ENCODE data around the gene EPS8L1.
"Not testable (repeated sequence)": the region's sequence is repeated elsewhere in the genome, so short reads cannot be mapped to it uniquely, and the experiment has no call there.

The EPS8L1 gene

DNA sequence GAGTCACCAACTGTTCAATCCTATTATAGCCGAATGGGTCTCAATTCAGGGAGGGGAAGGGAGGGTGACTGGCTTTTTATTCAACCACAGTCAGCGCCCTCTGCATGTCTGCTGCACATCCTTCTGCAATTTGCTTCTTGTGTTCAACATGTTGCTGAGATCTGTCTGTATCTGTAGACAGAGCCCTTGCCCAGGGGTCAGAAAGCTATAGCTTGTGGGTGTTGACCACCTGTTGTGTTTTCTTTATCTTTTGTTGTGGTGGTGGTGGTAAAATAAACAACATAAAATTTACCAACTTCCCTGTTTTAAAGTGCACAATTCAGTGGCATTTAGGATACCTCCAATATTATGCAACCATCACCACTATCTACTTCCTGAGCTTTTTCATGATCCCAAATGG is 29.6 kb downstream of the EPS8L1 start:
- no peak overlapping the region for H3K4me3 ChIP-seq (replicated peaks; ENCODE audit: low read depth, low read length)
- TF ChIP-seq, protein P1, sequence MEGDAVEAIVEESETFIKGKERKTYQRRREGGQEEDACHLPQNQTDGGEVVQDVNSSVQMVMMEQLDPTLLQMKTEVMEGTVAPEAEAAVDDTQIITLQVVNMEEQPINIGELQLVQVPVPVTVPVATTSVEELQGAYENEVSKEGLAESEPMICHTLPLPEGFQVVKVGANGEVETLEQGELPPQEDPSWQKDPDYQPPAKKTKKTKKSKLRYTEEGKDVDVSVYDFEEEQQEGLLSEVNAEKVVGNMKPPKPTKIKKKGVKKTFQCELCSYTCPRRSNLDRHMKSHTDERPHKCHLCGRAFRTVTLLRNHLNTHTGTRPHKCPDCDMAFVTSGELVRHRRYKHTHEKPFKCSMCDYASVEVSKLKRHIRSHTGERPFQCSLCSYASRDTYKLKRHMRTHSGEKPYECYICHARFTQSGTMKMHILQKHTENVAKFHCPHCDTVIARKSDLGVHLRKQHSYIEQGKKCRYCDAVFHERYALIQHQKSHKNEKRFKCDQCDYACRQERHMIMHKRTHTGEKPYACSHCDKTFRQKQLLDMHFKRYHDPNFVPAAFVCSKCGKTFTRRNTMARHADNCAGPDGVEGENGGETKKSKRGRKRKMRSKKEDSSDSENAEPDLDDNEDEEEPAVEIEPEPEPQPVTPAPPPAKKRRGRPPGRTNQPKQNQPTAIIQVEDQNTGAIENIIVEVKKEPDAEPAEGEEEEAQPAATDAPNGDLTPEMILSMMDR (IDR thresholded peaks at IDR 0.05; ENCODE audit: low read depth, low read length, missing control alignments), result no peak
- DNase-seq (ENCODE audit: extremely low read depth, low read depth), result no peak

DNA sequence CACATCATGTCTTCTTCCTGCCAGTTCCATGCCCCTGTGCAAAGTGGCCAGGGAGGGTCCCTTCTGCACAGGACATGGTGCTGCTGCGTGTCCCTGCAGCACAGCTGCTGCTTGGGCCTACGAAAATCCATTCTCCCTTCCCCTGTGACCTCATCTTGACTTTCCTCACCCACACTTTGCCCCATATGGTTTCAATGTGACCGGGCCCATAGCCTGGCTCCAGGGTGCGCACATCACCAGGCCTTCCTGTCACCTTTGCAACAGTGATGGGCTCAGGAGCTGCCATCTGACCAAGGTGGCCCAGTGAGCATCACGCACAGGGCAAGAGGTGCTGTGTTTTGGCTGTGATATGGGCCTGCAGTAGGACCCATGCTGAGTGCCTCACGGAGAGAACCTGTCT is 30.9 kb downstream of the EPS8L1 start:
- TF ChIP-seq, protein P1 (IDR thresholded peaks at IDR 0.05; ENCODE audit: low read depth, low read length, missing control alignments), result no peak
- H3K4me3 ChIP-seq (replicated peaks; ENCODE audit: low read depth, low read length), result no peak overlapping the region
- DNase-seq (ENCODE audit: extremely low read depth, low read depth), result no peak

DNA sequence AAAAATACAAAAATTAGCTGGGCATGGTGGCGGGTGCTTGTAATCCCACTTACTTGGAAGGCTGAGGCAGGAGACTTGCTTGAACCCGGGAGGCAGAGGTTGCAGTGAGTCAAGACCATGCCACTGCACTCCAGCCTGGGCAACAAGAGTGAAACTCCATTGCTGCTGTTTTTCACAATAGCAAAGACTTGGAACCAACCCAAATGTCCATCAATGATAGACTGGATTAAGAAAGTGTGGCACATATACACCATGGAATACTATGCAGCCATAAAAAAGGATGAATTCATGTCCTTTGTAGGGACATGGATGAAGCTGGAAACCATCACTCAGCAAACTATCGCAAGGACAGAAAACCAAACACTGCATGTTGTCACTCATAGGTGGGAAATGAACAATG is 31.6 kb downstream of the EPS8L1 start:
- H3K4me3 ChIP-seq (replicated peaks; ENCODE audit: low read depth, low read length); DNase-seq (ENCODE audit: extremely low read depth, low read depth): not testable (repeated sequence)

DNA sequence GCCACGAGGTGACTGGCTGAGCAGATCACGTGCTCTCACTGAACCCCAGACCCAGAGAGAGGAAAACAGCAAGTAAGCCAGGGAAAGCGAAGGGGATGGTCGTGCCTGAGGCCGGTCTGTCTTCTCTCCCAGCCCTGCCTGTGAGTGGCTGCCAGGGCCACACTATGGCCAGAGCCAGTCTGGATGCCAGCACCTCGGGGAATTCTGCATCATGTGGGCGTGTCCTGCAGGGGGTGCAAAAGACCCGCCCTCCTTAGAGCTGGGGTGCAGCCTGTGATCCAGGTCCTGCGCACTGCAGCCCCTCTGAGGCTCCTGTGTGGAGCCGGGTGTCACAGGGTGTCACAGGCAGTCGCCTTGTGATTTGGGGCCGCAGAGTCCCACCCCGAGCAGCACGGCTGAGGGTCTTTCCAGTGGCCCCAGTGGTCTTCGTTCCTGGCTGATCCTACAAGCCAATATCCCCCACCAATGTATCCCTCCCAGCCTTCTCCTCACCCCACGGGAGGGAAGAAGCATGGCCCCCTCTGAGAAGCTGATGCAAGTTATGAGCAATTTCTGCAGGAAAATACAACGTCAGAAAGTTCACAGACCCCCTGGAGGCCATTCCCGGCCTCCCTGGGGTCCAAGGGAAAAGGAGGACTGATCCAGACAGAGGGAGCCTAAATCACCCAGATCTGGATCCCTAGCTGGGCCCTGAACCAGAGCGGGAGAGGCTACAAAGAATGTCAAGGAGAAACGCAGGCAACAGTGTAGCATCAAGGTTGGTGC is 34.0 kb downstream of the EPS8L1 start:
- no peak for DNase-seq (ENCODE audit: extremely low read depth, low read depth)
- TF ChIP-seq, protein P1 (IDR thresholded peaks at IDR 0.05; ENCODE audit: low read depth, low read length, missing control alignments), result no peak
- H3K4me3 ChIP-seq (replicated peaks; ENCODE audit: low read depth, low read length), result no peak overlapping the region

DNA sequence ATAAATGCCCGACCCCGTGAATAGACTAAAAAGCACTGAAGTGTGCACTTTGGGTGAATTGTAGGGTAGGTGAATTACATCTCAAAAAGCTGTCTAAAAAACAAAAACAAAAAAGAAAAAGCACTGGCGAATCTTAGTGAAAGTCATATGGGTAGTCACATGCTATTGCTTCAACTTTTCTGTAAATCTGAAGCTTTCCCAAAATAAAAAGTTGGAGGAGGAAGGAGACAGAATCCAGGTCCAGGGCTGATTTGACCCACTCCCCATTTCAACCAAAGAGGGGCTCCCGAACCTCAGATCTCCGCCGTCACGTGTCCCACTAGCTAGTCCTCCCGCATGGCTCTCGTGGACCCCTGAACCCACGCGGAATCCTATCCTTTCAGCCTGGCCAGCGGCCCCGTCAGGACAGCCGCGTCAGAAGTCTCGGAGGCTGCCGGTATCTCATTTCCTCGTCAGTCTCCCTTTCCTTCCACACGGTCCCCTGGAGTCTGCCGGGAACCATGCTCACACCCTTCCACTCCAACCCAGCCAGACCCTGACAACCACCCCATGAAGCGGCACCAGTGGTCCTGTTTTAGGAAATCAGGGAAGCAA is 35.7 kb downstream of the EPS8L1 start:
- TF ChIP-seq, protein P1 (IDR thresholded peaks at IDR 0.05; ENCODE audit: low read depth, low read length, missing control alignments), result no peak
- no peak for DNase-seq (ENCODE audit: extremely low read depth, low read depth)

DNA sequence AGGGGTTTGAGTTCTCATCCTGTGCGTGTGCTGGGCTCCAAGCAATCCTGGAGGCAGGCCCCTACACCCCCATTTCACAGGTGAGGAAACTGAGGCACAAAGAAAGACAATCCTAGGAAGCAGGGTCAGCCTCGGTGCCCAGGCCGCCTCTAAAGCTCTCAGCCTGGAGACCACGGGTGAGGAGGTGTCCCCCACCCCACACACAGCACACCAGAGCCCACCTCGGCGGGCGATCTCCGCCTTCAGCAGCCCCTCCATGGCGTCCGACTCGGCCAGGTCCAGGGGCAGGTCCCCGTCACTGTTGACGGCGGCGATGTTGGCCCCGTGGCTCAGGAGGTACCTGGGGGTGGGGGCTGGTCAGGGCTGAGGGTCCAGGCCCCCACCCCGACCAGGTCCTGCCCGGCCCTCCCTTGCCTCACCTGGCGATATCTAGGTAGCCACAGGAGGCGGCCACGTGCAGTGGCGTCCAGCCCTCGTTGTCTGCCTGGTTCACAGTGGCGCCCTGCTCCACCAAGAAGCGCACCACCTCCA is 36.6 kb downstream of the EPS8L1 start:
- DNase-seq (ENCODE audit: extremely low read depth, low read depth), result no peak
- no peak overlapping the region for H3K4me3 ChIP-seq (replicated peaks; ENCODE audit: low read depth, low read length)
- TF ChIP-seq, protein P1 (IDR thresholded peaks at IDR 0.05; ENCODE audit: low read depth, low read length, missing control alignments), result no peak

More for the DNA sequence above, 35.7 kb downstream of the EPS8L1 start:
- no peak overlapping the region for H3K4me3 ChIP-seq (replicated peaks; ENCODE audit: low read depth, low read length)

DNA sequence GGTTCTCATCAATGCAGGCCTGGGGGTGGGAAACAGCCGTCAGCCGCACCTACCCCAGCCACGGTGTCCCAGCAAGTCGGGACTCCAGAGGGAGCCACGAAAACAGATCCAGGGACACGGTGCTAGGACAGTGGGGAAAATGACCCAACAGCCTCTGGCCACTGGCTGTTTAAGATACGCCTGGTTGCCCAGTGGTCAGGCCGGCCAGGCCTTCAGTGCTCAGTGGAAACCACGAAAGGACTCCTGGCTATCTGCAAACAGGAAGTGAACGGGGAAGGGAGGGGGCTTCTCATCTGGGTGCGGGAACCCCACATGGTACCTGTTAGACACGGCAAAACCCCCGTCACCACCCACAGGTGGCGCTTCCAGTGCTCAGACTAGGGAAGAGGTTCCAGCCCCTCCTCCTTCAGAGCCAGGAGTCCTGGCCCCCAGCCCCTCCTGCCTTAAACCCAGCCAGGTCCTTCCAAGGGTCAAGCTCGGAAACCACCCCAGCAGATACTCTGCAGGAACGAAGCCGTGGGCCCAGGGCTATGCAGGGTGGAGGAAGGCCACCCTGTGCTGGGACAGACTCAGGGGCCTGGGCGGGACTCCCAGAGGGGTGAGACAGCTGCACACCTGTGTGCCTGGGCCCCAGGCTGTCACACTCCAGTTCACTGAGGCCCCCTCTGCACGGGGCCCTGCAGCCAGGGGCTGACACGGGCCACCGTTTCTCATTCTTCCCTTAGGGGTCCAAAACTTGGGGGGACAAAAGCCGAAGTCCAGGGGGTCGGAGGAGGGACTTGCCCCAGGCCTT is 37.3 kb downstream of the EPS8L1 start:
- peak overlapping the region; percentile 7; the same call in 1 of the 2 replicates for H3K4me3 ChIP-seq (replicated peaks; ENCODE audit: low read depth, low read length)
- TF ChIP-seq, protein P1 (IDR thresholded peaks at IDR 0.05; ENCODE audit: low read depth, low read length, missing control alignments), result no peak
- no peak for DNase-seq (ENCODE audit: extremely low read depth, low read depth)

Measured in HFF-Myc (cell line).